Choroid plexus epithelial cell (primary cell): ENCODE data around the gene PGM1.

Experiments used
- DNase-seq: peaks from one replicate; pipeline ENCODE4 v3.0.0-alpha.2; 2010; ENCODE audit warnings: low read depth
- H3K4me3 ChIP-seq: 2 replicates; pipeline ENCODE4 v1.5.1; 2011; ENCODE audit warnings: low read depth, mild to moderate bottlenecking, control low read depth, low read length, moderate library complexity
- TF ChIP-seq, protein P1 (sequence below): conservative IDR thresholded peaks from 2 replicates; pipeline ENCODE4 v1.5.1; 2011; ENCODE audit warnings: low read depth, mild to moderate bottlenecking, control low read depth, inconsistent platforms, low read length, moderate library complexity

PGM1 gene

DNA sequence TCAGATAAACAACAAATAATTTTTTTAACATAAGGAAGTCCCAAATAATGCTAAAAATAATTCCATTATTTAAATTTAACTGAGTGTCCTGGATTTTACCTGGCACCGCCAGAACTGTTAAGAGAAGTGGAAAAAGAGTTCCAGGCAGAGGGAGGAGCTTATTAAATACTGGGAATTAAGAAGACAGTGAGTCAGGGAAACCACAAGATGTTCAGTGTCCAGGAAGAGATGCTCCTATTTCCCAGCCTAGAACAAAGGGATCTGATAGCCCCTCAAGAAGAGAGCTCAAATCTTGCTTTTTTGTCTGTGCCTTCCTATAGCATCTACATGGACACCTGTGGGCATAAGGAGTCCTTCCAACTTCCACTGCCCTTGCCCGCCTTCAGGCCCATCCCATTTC, 85.9 kb downstream of the PGM1 start:
- TF ChIP-seq, protein P1, sequence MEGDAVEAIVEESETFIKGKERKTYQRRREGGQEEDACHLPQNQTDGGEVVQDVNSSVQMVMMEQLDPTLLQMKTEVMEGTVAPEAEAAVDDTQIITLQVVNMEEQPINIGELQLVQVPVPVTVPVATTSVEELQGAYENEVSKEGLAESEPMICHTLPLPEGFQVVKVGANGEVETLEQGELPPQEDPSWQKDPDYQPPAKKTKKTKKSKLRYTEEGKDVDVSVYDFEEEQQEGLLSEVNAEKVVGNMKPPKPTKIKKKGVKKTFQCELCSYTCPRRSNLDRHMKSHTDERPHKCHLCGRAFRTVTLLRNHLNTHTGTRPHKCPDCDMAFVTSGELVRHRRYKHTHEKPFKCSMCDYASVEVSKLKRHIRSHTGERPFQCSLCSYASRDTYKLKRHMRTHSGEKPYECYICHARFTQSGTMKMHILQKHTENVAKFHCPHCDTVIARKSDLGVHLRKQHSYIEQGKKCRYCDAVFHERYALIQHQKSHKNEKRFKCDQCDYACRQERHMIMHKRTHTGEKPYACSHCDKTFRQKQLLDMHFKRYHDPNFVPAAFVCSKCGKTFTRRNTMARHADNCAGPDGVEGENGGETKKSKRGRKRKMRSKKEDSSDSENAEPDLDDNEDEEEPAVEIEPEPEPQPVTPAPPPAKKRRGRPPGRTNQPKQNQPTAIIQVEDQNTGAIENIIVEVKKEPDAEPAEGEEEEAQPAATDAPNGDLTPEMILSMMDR, result no peak
- peak; percentile 27 for DNase-seq
- no peak overlapping the region for H3K4me3 ChIP-seq

DNA sequence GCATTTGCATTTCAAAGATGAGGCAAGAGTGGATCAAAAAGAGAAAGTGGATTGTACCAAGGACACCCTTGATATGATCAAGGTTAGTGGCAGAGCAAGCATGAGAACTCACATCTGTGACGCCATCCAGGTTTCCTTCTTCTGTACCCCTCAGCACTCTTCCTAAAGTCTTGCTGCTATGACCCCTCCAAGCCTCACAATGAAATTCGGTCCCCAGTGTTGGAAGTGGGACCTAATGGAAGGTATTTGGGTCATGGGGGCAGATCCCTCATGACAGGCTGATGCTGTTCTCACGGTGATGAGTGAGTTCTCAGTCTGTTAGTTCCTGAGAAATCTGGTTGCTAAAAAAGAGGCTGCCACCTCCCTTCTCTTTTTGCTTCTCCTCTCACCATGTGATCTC, 86.4 kb downstream of the PGM1 start:
- H3K4me3 ChIP-seq, result no peak overlapping the region
- DNase-seq, result no peak
- TF ChIP-seq, protein P1, result no peak

DNA sequence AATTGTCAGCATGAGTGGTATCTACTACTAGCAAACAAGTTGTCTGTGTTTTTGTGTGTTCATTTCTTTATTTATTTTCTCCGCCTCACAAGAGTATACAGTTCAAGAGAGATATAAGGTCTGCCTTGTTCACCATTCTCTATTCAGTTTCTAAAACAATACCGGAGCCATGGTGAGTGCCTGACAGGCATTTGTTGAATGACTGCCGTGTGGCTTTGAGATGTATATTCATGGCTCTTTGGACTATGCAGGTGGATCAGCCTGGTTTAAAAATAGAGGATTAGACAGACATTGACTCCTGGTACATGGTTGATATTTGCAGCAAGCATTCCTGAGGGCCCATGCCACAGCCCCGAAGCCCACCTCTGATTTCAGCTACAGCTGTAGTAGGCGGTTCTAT, 89.7 kb downstream of the PGM1 start:
- TF ChIP-seq, protein P1, result no peak
- no peak overlapping the region for H3K4me3 ChIP-seq
- no peak for DNase-seq

DNA sequence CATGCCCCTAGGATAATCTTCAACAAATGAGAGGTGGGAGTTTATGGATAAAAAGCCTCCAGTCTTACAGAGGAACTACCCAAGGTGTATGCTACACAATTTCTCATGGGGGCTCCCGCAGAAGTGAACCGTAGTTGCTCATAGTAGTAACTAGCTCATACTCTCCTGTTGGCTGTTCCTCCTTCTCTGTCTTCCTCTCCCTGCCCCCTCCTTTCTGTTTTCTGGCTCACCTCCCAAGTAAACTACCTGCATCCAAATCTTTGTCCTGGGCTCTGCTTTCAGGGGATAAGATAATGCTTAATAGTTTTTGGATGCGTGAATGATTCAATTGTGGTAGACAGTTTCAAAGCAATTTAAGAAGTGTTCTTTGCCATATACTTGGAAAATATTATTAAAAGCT, 90.5 kb downstream of the PGM1 start:
- DNase-seq, result no peak
- TF ChIP-seq, protein P1, result no peak
- H3K4me3 ChIP-seq, result no peak overlapping the region

DNA sequence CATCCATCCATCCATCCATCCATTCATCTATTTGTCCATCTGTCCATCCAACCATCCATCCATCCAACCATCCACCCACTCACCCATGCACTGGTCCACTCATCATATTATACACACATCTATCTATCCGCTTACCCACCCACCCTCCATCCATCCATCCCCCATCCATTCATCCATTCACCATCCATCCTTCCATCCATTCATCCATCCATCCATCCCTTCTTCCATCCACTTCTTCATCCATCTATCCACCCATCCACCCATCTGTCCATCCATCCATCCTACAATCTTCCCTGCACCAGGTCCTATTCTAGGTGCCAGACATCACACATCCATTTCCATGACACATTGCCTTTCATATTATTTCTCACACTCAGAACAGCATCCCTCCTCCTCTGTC, 93.5 kb downstream of the PGM1 start:
- H3K4me3 ChIP-seq, result no peak overlapping the region
- no peak for DNase-seq
- TF ChIP-seq, protein P1, result no peak

DNA sequence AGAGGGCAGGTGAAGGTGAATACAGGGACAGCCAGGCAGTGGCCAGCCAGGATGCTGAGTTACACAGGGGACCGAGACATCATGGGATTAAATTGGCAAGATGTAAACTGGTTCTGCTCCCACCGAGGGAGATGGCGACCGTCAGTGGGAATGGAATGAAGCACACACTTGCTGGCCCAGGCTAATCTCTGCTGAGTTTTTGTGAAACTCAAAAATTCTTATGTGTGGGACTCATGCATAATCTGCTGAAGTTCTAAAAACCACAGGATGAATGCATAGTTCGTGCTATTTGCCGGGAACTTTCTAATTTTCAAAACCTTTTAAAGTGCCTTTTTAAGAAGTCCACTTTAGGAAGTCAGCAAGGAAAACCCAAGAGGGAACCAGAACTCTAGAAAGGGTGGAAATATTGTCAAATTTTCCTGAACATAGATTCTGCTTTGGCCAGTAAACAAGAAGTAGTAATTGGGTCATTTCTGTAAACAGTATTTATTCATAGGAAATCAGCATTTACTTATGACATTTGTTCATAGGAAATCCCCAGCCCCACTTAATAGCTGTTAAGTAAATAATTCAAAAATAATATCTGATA, 95.2 kb downstream of the PGM1 start:
- TF ChIP-seq, protein P1, result no peak
- no peak overlapping the region for H3K4me3 ChIP-seq
- peak; percentile 76 for DNase-seq

DNA sequence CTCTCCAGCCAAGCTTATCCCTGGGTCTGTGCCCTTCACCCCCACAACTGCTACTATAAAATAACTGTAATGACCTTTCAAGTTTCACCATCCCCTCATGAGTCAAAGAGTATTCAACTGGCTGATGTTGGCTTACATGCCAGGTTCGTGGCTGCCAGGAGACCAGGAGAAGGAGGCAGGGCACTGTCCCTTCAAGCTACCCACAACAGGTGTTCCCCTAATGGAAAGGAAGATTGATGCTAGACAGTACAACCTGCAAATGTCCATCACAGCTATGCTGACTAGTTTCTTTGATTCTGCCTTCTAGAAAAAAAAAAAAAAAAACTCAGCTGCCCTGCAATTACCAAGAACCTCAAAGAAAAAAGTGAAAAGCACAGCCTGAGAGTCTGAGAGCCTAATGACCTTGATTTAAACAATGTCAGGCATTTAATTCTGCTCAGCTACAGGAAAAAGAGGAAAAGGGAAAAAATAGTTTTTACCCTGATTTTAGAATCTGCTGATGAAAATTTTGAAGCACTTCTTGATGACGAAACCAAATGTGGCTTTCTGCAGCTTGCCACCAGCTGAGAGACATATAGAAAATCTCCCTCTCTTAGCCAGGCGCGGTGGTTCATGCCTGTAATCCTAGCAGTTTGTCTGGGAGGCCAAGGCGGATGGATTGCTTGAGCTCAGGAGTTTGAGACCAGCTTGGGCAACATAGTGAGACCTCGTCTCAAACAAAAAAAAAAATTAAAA, 97.9 kb downstream of the PGM1 start:
- TF ChIP-seq, protein P1, result no peak
- no peak overlapping the region for H3K4me3 ChIP-seq
- peak; percentile 6 for DNase-seq
